HepG2 (cell line): ENCODE measurements around the gene WNK4. TPM values are rescaled to one million over a fixed set of nuclear protein-coding genes. Genes with fewer than 3 reads are reported as not detected.
A peak's percentile ranks its signal among the peaks of the same experiment; 100 is the strongest.

Experiments used
- ATRX ChIP-seq: sonication (generic); formaldehyde crosslinking; IDR thresholded peaks from 2 replicates; pipeline ENCODE4 v1.4.0; 2020; ENCODE audit warnings: missing genetic modification reagents, borderline replicate concordance
- CEBPZ ChIP-seq: IDR thresholded peaks from 2 replicates; pipeline ENCODE4 v1.6.1; 2012; ENCODE audit warnings: low read length, improper control_type of control experiment
- FOXP1 ChIP-seq, 2 experiments: fragments of 450-650 bp in 1 of 2; IDR thresholded peaks; 2 replicates each; pipeline ENCODE4 v1.6.1; 2017 to 2018; ENCODE audit warnings: antibody characterized with exemption in 1 of 2
- HNRNPH1 ChIP-seq: fragments of 200-400 bp; formaldehyde crosslinking; optimal IDR thresholded peaks from 2 replicates; pipeline ENCODE3; 2017; ENCODE audit warnings: mild to moderate bottlenecking, low read depth, low read length
- HOXD1 ChIP-seq: sonication (generic); formaldehyde crosslinking; IDR thresholded peaks from 2 replicates; pipeline ENCODE4 v1.5.0; 2020; ENCODE audit warnings: missing genetic modification reagents
- MED13 ChIP-seq: sonication (generic); formaldehyde crosslinking; IDR thresholded peaks from 2 replicates; pipeline ENCODE4 v1.5.0; 2020; ENCODE audit warnings: missing genetic modification reagents
- MIXL1 ChIP-seq: IDR thresholded peaks from 2 replicates; pipeline ENCODE4 v1.6.1; 2016
- NR3C1 ChIP-seq: sonication (generic); formaldehyde crosslinking; IDR thresholded peaks from 2 replicates; pipeline ENCODE4 v1.4.0; 2020; ENCODE audit warnings: missing genetic modification reagents
- PAWR ChIP-seq: sonication (generic); formaldehyde crosslinking; IDR thresholded peaks from 2 replicates; pipeline ENCODE4 v1.4.0; 2020; ENCODE audit warnings: missing genetic modification reagents, mild to moderate bottlenecking, borderline replicate concordance
- PBX3 ChIP-seq: sonication (generic); formaldehyde crosslinking; IDR thresholded peaks from 2 replicates; pipeline ENCODE4 v1.8.1; 2023; ENCODE audit warnings: missing genetic modification reagents, inconsistent platforms, borderline replicate concordance
- POLR2A ChIP-seq, 2 experiments: IDR thresholded peaks; 2 replicates each; pipeline ENCODE4 v1.6.1; 2011; ENCODE audit warnings: low read depth in 2 of 2, low read length in 2 of 2, mild to moderate bottlenecking in 1 of 2, moderate library complexity in 1 of 2; ENCODE audit not compliant: insufficient read depth in 1 of 2
- RFX3 ChIP-seq: IDR thresholded peaks from 2 replicates; pipeline ENCODE4 v1.6.1; 2016; ENCODE audit warnings: missing biosample characterization, missing genetic modification reagents
- SKI ChIP-seq: fragments of 450-650 bp; IDR thresholded peaks from one replicate; pipeline ENCODE4 v1.6.1; 2018; ENCODE audit warnings: mild to moderate bottlenecking; ENCODE audit not compliant: partially characterized antibody
- TCF7L2 ChIP-seq: IDR thresholded peaks from 2 replicates; pipeline ENCODE4 v1.6.1; 2011; ENCODE audit warnings: mild to moderate bottlenecking, low read depth, low read length, moderate library complexity
- ZBTB34 ChIP-seq: sonication (generic); formaldehyde crosslinking; IDR thresholded peaks from 2 replicates; pipeline ENCODE4 v1.8.0; 2022; ENCODE audit warnings: mild to moderate bottlenecking, missing genetic modification reagents
- ZMAT3 ChIP-seq: sonication (generic); formaldehyde crosslinking; conservative IDR thresholded peaks from 2 replicates; pipeline ENCODE4 v1.7.0; 2021; ENCODE audit warnings: missing genetic modification reagents
- ZNF317 ChIP-seq: sonication (generic); formaldehyde crosslinking; IDR thresholded peaks from 2 replicates; pipeline ENCODE4 v1.5.0; 2020; ENCODE audit warnings: mild to moderate bottlenecking, missing genetic modification reagents
- ZNF350 ChIP-seq: sonication (generic); formaldehyde crosslinking; IDR thresholded peaks from 2 replicates; pipeline ENCODE4 v1.4.0; 2020; ENCODE audit warnings: mild to moderate bottlenecking, low read depth, missing genetic modification reagents, borderline replicate concordance
- ZNF572 ChIP-seq: sonication (generic); formaldehyde crosslinking; IDR thresholded peaks from 2 replicates; pipeline ENCODE4 v1.5.1; 2020; ENCODE audit warnings: mild to moderate bottlenecking, missing genetic modification reagents
- ZNF574 ChIP-seq: sonication (generic); formaldehyde crosslinking; IDR thresholded peaks from 2 replicates; pipeline ENCODE4 v1.4.0; 2020; ENCODE audit warnings: missing genetic modification reagents
- ZNF580 ChIP-seq: IDR thresholded peaks from 2 replicates; pipeline ENCODE4 v1.6.1; 2016; ENCODE audit warnings: low read depth, borderline replicate concordance
- ZNF788 ChIP-seq: sonication (generic); formaldehyde crosslinking; IDR thresholded peaks from 2 replicates; pipeline ENCODE4 v1.5.0; 2020; ENCODE audit warnings: mild to moderate bottlenecking, missing genetic modification reagents, borderline replicate concordance
- polyA plus RNA-seq, 8 experiments: library from polyadenylated mRNA; depleted of rRNA in 3 of 8; stranded (reverse) in 7 of 8; unstranded in 1 of 8; fragments of >200 nt; fragmentation: Illumina TruSeq in 4 of 8; extraction: Trizol in 4 of 8; gene quantifications; 2 replicates each; pipeline versions ENCODE4 v1.2.1 to v1.2.3, GENCODE V29; 2011 to 2016; ENCODE audit warnings: low read depth in 4 of 8, missing spikeins in 1 of 8, mixed read lengths in 1 of 8; ENCODE audit not compliant: insufficient read depth in 1 of 8
- total RNA-seq, 5 experiments: library from RNA; depleted of rRNA; stranded (reverse); fragments of >200 nt; fragmentation: Illumina TruSeq; extraction: Trizol; gene quantifications; 2 replicates each; pipeline ENCODE4 v1.2.3, GENCODE V29; 2016; ENCODE audit warnings: low read depth in 1 of 5

The WNK4 gene
- total and polyA plus RNA-seq, 2 of the 13 experiments (the other 11 are each of a cell fraction or from before 2014, with no cell fraction given): 2.7 to 13.7 TPM

GRCh38 chr17:42773290-42774035 lies 6.9 kb upstream of the WNK4 start, which contains the start of gene VPS25 (continued):
- TF ChIP-seq CEBPZ (no peak), HNRNPH1 (peak; percentile 70), PBX3 (CRISPR knock-in tag) (no peak), PAWR (CRISPR knock-in tag) (no peak), ZMAT3 (no peak), ZNF572 (no peak), MED13 (CRISPR knock-in tag) (peak; percentile 77; the same call in 1 of the 2 replicates), TCF7L2 (no peak), MIXL1 (CRISPR knock-in tag) (peak; percentile 94), ATRX (CRISPR knock-in tag) (no peak), ZNF350 (peak; percentile 91), NR3C1 (CRISPR knock-in tag) (no peak), SKI (no peak), ZBTB34 (CRISPR knock-in tag) (peak; percentile 61; the same call in 1 of the 2 replicates), RFX3 (CRISPR knock-in tag) (peak; percentile 58; the same call in 1 of the 2 replicates), ZNF788 (peak; percentile 97; the same call in 1 of the 2 replicates), POLR2A (IDR thresholded peaks at IDR 0.05; ENCODE audit: insufficient read depth in 1 of 2, low read depth in 2 of 2, low read length in 2 of 2) (peak; percentile 95 to 96), FOXP1 (IDR thresholded peaks at IDR 0.05) (no peak), FOXP1 (CRISPR knock-in tag; IDR thresholded peaks at IDR 0.05) (peak; percentile 54; the same call in 1 of the 2 replicates), ZNF580 (CRISPR knock-in tag) (peak; percentile 92), HOXD1 (peak; percentile 78), ZNF317 (CRISPR knock-in tag) (peak; percentile 84), ZNF574 (peak; percentile 96)
